Glomerular endothelial cell (primary cell): ENCODE results near the gene LEMD2. TPM values are rescaled to one million over a fixed set of nuclear protein-coding genes. Genes with fewer than 3 reads are reported as not detected.

Experiments
- DNase-seq: peaks from one replicate; pipeline ENCODE4 v3.0.0-alpha.2; 2011; ENCODE audit warnings: low read depth, low spot score; ENCODE audit errors: extremely low read depth
- total RNA-seq: library from RNA; depleted of rRNA; stranded (reverse); fragments of >200 nt; gene quantifications from 2 replicates; pipeline ENCODE4 v1.2.3, GENCODE V29; 2015

LEMD2 gene
- total RNA-seq, 1 donor from 2014 or later = 69.3 TPM

- no peak for DNase-seq
Observed at GRCh38 chr6:33759887-33760629, 28.9 kb downstream of the LEMD2 start.

DNA sequence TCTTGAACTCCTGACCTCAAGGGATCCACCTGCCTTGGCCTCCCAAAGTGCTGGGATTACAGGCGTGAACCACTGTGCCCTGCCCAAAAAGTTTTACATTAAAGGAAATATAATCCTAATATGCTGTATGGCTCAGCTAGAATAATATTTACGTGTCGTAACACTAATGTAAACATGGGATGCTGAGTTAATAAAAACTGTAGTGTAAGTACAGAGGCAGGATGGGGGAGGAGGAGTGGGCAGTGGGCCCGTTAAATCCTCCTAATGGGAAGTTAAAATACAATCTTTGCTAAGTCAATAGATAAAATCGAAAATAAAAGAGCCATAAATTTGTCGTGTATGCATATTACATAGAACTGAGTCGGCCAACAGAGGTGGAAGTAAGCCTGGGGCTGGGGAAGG is 30.1 kb downstream of the LEMD2 start:
- no peak for DNase-seq

DNA sequence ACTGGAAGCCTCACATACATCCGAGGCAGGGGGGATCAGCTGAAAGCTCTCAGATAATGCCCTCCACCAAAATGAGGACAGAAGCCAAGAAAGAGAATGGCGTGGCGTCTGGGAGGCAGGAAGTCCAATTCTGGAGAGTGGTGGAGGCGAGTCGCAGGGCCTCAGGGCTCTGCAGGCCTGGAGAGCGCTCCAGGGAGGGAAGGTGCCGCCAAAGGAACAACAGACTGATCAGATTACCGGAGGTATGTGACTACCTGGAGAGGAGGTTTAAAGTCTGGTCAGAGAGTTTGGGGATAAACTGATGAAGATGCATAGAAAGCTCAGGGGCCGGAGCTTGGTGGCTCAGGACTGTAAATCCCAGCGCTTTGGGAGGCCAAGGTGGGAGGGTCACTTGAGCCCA is 31.0 kb downstream of the LEMD2 start:
- DNase-seq = no peak

GRCh38 chr6:33757113-33757512 is 31.8 kb downstream of the LEMD2 start:
- DNase-seq = no peak

DNA sequence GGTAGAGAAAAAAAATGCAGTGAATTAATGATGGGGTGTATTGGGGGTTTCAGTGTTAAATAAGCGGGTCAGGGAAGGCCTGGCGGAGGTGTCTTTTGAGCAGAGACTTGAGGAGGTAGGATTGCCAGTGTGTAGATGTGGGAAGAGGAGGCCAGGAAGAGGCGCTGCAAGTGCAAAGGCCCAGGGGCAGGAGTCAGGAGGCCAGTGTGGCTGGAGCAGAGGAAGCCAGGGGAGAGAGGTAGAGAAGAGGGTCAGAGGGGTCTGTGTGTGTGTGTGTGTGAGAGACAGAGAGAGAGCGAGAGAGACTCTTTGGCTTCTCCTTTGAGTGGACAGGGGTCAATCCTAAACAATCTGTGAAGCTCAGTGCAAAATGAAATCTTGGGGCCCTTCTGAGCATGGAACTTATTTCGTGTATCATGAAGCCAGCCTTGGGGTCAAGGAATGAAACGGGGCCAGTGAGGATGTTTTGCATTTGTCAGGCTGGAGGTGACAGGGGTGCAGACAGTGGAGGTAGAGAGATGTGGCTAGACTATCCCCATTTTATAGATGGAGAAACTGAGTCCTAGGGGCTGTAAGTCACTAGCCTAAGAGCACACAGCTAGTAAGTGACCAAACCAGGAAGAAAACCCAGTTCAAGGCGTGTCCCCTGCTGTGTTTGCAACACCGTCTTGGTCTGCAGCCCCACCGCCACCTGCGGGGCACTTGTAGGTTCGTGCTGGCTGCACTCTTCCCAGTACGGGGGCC is 32.5 kb downstream of the LEMD2 start:
- DNase-seq = no peak

GRCh38 chr6:33755070-33755869 is 33.7 kb downstream of the LEMD2 start:
- no peak for DNase-seq

GRCh38 chr6:33754222-33754621 is 34.7 kb downstream of the LEMD2 start:
- DNase-seq = no peak

DNA sequence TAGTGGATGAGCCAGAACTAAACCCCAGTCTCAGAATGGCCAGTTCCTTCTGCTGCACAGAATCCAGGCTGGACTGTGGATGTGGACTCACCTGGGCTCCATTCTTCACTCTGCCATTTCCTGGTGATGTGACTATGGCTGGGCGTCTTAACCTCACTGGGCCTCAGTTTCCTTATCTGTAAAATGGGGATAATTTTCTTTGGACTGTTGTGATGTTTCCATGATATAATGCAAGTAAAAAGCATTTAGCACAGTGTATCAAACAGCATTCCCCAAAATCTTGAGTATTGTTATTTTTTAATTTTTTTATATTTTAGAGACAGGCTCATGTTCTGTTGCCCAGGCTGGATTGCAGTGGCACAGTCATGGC is 36.3 kb downstream of the LEMD2 start:
- DNase-seq = no peak

GRCh38 chr6:33751771-33752645 is 36.9 kb downstream of the LEMD2 start:
- DNase-seq = no peak

DNA sequence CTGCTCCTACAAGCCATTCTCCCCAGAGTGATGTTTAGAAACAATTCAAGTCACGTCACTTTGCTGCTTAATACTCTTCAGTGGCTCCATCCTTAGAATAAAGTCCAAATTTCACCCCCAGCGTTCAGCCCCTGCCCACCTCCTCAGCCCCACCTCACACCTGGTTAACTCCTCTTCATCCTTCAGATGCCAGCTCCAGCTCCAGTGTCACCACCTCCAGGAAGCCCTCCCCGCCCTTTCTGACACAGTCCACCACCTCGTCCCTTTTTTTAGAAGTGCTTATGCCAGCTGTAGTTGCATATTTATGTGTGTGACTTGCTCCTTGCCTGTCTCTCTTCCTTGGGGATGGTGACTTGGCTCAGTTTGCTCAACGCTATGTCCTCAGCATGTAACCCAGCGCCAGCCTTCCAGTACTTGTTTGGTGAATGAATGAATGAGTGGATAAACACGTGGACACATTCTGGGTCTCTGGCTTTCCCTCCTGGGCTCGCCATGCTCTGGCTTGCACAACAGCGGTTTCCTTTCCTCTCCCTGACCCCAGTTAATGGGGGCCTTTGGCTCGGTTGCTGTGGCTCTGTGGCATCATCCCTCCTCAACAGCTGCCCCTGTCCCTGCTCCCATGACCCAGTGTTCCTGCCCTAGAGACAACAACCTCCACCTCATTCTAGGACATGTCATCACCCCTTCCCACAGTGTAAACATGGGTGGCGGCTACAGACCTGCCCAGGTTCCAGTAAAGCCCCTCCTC is 38.5 kb downstream of the LEMD2 start:
- DNase-seq = no peak

- DNase-seq = no peak
Observed at GRCh38 chr6:33749401-33749800, 39.5 kb downstream of the LEMD2 start.

GRCh38 chr6:33748841-33749240 is 40.1 kb downstream of the LEMD2 start:
- no peak for DNase-seq

DNA sequence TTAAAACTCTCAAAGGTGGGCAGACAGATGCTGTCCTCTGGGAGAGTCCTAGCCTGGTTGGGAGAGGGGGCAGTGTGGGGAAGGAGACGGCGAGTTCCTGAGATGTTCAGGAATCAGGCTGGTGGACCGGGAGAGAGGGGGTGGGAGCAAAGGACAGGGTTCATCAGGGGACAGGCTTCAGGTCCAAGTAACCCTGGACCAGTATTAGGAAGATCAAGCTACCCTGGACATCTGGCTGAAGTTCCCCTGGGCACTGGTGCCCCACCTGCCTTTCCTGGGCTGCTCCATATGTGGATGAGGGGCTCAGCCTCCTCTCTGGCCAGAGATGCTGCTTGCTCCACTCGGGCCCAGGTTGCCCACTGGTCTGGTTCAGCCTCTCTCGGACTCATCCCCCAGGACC is 41.1 kb downstream of the LEMD2 start:
- DNase-seq = no peak

DNA sequence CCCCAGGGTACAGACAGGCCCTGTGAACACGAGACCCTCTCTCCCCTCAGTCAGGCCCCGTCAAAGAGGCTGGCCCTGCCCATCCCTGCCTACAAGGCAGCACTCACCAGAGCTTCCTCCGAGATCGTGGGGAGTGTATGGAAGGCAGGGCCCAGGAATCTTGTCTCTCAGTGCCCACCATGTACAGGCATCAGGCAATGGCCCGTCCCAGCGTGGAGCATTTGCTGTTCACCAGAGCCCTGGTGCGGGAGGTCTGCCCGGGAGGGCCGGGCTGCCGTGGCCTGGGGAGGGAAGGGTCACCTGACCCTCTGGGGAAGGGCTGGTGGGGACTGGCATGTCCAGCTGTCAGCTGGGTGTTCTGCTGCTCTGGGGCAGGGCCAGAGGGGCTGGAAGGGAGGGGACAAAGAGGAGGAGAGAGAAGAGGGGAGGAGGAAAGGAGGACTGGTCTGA is 42.3 kb downstream of the LEMD2 start, which contains the start of gene IP6K3:
TSS of gene IP6K3 (minus strand) at position 255 of the 450 bp plus-strand sequence. CDS start 11,429 bp downstream, outside the sequence.
- DNase-seq = no peak

DNA sequence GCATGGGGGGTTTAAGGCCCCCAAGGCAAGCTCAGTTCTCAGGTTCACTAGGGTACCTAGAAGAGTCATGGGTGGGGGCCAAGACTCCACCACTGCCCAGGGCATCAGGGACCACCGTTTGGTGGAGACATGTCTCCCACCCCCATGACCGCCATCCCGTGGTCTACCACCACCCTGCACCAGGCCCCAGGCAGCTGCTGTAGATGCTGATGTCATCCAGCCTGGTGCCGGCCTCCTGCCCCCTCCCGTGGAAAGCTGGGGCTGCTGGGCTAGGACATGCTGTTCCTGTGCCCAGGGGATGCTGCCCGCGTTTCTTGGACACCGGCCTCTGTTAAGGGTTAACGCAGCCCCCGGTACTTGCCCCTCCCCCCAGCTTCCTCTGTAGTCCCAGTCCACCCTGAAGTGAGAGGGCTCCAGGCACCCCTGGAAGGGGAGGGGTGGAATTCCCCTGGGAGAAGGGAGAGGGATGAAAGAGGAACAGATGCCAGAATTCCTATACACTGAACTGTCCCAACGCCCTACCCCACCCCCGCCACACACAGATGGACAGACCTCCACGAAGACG is 42.8 kb downstream of the LEMD2 start:
- no peak for DNase-seq

DNA sequence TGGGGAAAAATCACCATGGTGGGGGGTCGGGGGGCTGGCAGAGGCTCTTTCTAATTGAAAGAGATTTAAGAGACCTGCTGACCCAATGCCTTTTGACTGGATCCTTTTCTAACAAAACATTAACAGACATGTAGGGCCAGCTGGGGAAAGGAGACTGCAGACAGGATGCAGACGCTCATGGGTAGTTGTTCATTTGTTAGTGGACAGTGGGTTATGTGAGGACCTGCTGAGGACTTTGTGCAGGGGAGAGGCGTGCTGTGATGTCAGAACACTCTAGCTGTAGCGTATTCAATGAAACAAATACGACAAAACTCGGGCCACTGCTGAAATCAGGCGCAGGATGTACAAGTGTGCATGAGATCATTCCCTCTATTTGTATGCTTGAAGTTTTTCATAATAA is 43.4 kb downstream of the LEMD2 start:
- no peak for DNase-seq

DNA sequence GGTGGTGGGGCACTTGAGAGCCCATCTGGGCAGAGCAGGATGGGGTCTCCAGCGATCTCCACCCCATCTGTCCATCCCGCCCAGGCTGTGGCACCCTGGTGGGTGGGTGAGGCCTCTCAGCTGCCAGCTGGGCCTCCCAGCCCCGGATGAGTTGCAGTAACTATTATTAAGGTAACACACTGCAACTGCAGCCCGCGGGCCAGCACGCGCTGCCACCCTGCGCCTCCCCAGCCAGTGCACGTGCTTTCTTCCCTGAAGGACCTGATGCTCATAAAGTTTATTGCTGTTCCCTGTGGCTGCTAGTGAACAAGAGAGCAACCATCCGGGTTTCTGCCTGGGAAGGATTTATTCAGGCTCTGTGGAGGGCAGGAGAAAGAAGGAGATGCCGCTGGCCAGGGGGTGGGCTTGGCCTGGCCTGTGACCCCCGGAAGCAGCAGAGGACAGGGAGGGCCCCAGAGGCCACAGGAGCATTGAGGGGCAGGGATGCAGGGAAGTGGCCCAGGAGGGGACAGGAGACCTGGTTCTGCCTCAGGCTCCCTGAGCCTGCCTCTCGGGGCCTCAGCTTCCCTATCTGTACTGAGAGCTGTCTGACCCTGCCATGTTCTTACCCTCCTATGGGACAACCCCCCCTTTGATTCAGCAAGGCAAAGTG is 43.9 kb downstream of the LEMD2 start:
- DNase-seq = no peak

DNA sequence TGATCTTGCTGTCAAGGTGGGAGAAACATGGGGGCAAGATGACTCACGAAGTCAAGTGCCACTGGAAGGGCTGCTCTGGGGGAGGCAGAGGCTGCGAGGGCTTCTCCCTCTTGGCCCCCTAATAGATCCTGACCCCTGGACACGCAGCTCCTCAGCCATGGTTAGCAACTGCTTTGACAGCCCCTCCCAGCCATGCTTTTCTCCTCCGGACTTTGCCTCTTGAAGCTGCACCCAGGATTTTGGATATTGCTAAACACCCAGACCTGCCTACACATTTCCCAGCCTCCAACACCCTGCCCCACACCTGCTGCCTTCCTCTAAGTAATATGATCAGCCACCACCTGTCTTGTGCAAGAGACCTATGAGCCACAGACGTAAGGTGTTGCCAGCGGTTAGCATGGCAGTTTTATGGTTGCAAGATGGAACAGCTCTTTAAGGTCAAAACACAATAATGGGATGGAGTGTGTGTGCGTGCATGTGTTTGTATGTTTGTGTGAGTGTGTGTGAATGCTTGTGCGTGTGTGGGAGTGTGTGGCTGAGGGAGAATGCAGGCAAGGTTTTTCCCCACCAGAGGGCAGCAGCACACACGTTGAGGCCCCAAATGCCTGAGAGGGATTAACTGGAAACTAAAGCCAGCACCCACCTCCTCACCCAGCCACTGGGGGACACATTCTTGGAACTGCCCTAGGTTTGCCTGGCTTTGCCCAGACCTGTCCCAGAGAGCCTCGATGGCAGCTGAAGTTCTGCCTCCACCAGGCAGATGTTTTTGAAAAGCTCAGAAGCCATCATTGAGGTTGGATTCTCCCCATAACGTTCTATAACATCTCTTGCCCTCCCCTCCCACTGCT is 44.7 kb downstream of the LEMD2 start:
- peak; percentile 20 for DNase-seq
